ENCODE results near the gene MAP3K14.

GRCh38 chr17:45341533-45342158, 24.8 kb upstream of the MAP3K14 start:
- TF ChIP-seq POLR2A (IDR thresholded peaks at IDR 0.05) (no peak), CTCF (IDR thresholded peaks at IDR 0.05) (no peak)

Data from esophagus squamous epithelium (tissue), 4 donors.